Smooth muscle cell of the pulmonary artery (primary cell): ENCODE measurements around the gene KRTAP22-2. TPM values are rescaled to one million over a fixed set of nuclear protein-coding genes. Genes with fewer than 3 reads are reported as not detected.

Experiments
- total RNA-seq: library from RNA; depleted of rRNA; stranded (reverse); fragments of >200 nt; gene quantifications from 2 replicates; pipeline ENCODE4 v1.2.3, GENCODE V29; 2014

Gene KRTAP22-2
- total RNA-seq: not detected in 2 replicates

GRCh38 chr21:30590297-30590696, at the start of gene KRTAP22-2:
KRTAP22-2 (minus strand) TSS chr21:30590397.

GRCh38 chr21:30634906-30635305, 44.7 kb upstream of the KRTAP22-2 start, which contains the start of gene KRTAP20-2:
KRTAP20-2 (plus strand) TSS chr21:30635206; CDS start chr21:30635264, 58 bp downstream.

GRCh38 chr21:30620522-30620921, 30.3 kb upstream of the KRTAP22-2 start, which contains the start of gene KRTAP20-4:
KRTAP20-4 (plus strand) TSS chr21:30620627.

GRCh38 chr21:30616125-30616524, 25.9 kb upstream of the KRTAP22-2 start, which contains the start of gene KRTAP20-1:
KRTAP20-1 (plus strand) TSS chr21:30616425; CDS start chr21:30616455, 30 bp downstream.

GRCh38 chr21:30613836-30614235, 23.6 kb upstream of the KRTAP22-2 start, which contains the start of gene KRTAP6-1:
KRTAP6-1 (minus strand) TSS chr21:30613930; CDS start chr21:30613904, 26 bp downstream.

GRCh38 chr21:30600787-30601186, 10.6 kb upstream of the KRTAP22-2 start, which contains the start of gene KRTAP22-1:
KRTAP22-1 (plus strand) TSS chr21:30601087.

GRCh38 chr21:30598802-30599201, 8.6 kb upstream of the KRTAP22-2 start, which contains the start of gene KRTAP6-2:
KRTAP6-2 (minus strand) TSS chr21:30598902; CDS start chr21:30598874, 28 bp downstream.

GRCh38 chr21:30592140-30592539, 1.9 kb upstream of the KRTAP22-2 start, which contains the start of gene KRTAP6-3:
KRTAP6-3 (plus strand) TSS chr21:30592440; CDS start chr21:30592446, 6 bp downstream.

GRCh38 chr21:30561264-30561895, 28.8 kb downstream of the KRTAP22-2 start, which contains the start of gene KRTAP19-7:
KRTAP19-7 (minus strand) TSS chr21:30561314; CDS start chr21:30561289, 25 bp downstream.

GRCh38 chr21:30541764-30542163, 48.4 kb downstream of the KRTAP22-2 start, which contains the start of gene KRTAP19-6:
KRTAP19-6 (minus strand) TSS chr21:30541864; CDS start chr21:30541833, 31 bp downstream.

Other genes starting within 250 kb of the KRTAP22-2 start
- not detected in 2 replicates for gene KRTAP23-1, start 241.8 kb downstream of the KRTAP22-2 start, total RNA-seq
- gene KRTAP13-2, start 218.1 kb downstream of the KRTAP22-2 start, total RNA-seq: not detected in 2 replicates
- not detected in 2 replicates for gene KRTAP13-1, start 194.4 kb downstream of the KRTAP22-2 start, total RNA-seq
- gene KRTAP13-3, start 164.5 kb downstream of the KRTAP22-2 start, total RNA-seq: not detected in 2 replicates
- not detected in 2 replicates for gene KRTAP13-4, start 160.2 kb downstream of the KRTAP22-2 start, total RNA-seq
- gene KRTAP15-1, start 150.1 kb downstream of the KRTAP22-2 start, total RNA-seq: not detected in 2 replicates
- not detected in 2 replicates for gene KRTAP19-1, start 110.0 kb downstream of the KRTAP22-2 start, total RNA-seq
- not detected in 2 replicates for gene KRTAP19-2, start 103.0 kb downstream of the KRTAP22-2 start, total RNA-seq
- gene KRTAP19-3, start 98.4 kb downstream of the KRTAP22-2 start, total RNA-seq: not detected in 2 replicates
- gene KRTAP19-4, start 93.2 kb downstream of the KRTAP22-2 start, total RNA-seq: not detected in 2 replicates
- gene KRTAP19-5, start 88.3 kb downstream of the KRTAP22-2 start, total RNA-seq: not detected in 2 replicates
- not detected in 2 replicates for gene KRTAP19-6, start 48.5 kb downstream of the KRTAP22-2 start, total RNA-seq
- not detected in 2 replicates for gene KRTAP19-7, start 29.1 kb downstream of the KRTAP22-2 start, total RNA-seq
- not detected in 2 replicates for gene KRTAP6-3, start 2.0 kb upstream of the KRTAP22-2 start, total RNA-seq
- gene KRTAP6-2, start 8.5 kb upstream of the KRTAP22-2 start, total RNA-seq: not detected in 2 replicates
- gene KRTAP22-1, start 10.7 kb upstream of the KRTAP22-2 start, total RNA-seq: not detected in 2 replicates
- gene KRTAP6-1, start 23.5 kb upstream of the KRTAP22-2 start, total RNA-seq: not detected in 2 replicates
- not detected in 2 replicates for gene KRTAP20-1, start 26.0 kb upstream of the KRTAP22-2 start, total RNA-seq
- gene KRTAP20-4, start 30.2 kb upstream of the KRTAP22-2 start, total RNA-seq: not detected in 2 replicates
- gene KRTAP20-2, start 44.8 kb upstream of the KRTAP22-2 start, total RNA-seq: not detected in 2 replicates
- gene KRTAP20-3, start 52.5 kb upstream of the KRTAP22-2 start, total RNA-seq: not detected in 2 replicates
- gene KRTAP21-3, start 128.4 kb upstream of the KRTAP22-2 start, total RNA-seq: not detected in 2 replicates
- gene KRTAP21-2, start 156.9 kb upstream of the KRTAP22-2 start, total RNA-seq: not detected in 2 replicates
- gene KRTAP21-1, start 165.0 kb upstream of the KRTAP22-2 start, total RNA-seq: not detected in 2 replicates
- gene KRTAP8-1, start 222.9 kb upstream of the KRTAP22-2 start, total RNA-seq: not detected in 2 replicates
- not detected in 2 replicates for gene KRTAP7-1, start 239.4 kb upstream of the KRTAP22-2 start, total RNA-seq